HG02970 (cell line): ENCODE measurements around the gene CDHR5.

ENCODE experiments used
- ATAC-seq: cut with Tn5 transposase; IDR thresholded peaks from one replicate; pipeline ENCODE4 v1.9.1; 2021; ENCODE audit warnings: mild to moderate bottlenecking, moderate library complexity, moderate number of reproducible peaks; ENCODE audit not compliant: unreplicated experiment, low FRiP score

Gene CDHR5

DNA sequence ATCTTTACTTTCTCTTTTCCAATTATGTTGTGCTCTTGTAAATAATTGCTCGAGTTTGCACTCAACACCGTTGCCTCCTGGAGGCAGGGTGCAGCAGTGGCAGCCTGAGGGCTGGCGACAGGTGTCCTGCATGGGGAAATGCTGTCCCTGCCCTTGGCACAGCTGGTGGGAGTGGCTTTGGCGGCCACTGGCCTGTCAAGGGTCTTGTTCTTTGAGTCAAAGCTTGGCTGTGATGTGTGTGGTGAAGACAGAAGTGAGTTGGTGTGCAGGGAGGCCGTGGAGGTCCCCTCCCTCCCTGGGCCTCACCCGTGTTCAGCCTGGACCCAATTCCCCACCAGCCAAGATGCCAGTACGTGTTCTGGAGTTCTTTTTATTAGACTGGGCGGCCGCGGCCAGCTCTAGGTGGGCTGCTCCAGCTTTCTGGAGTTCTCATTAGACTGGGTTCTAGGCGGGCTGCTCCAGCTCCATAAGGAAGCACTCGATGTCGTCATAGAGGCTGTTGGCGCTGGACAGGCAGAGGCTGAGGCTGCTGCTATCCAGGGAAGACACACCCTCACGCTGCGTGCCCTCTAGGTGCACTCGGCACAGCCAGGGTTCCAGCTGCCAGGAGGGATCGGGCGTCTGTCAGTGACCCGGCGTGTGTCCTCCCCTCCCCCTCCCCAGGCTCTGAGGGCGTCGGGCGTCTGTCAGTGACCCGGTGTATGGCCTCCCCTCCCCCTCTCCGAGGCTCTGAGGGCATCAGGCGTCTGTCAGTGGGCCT lies 12.4 kb downstream of the CDHR5 start:
- ATAC-seq = no peak

- ATAC-seq = no peak
Observed at GRCh38 chr11:611001-611996, 13.5 kb downstream of the CDHR5 start.

- no peak for ATAC-seq
Observed at GRCh38 chr11:610146-610801, 14.5 kb downstream of the CDHR5 start.

DNA sequence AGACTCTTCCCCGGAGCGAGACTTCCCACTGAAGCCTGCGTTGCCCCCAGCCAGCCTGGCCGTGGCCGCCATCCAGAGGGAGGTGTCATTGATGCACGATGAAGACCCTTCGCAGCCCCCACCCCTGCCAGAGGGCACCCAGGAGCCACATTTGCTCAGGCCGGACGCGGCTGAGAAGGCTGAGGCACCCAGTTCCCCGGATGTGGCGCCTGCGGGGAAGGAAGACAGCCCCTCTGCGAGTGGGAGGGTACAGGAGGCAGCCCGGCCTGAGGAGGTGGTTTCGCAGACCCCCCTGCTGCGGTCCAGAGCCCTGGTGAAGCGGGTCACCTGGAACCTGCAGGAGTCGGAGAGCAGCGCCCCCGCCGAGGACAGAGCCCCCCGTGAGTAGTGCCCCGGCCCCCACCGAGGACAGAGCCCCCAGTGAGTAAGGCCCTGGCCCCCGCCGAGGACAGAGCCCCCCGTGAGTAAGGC lies 15.4 kb downstream of the CDHR5 start:
- ATAC-seq = no peak

- ATAC-seq = no peak
Observed at GRCh38 chr11:608791-609251, 15.9 kb downstream of the CDHR5 start.

DNA sequence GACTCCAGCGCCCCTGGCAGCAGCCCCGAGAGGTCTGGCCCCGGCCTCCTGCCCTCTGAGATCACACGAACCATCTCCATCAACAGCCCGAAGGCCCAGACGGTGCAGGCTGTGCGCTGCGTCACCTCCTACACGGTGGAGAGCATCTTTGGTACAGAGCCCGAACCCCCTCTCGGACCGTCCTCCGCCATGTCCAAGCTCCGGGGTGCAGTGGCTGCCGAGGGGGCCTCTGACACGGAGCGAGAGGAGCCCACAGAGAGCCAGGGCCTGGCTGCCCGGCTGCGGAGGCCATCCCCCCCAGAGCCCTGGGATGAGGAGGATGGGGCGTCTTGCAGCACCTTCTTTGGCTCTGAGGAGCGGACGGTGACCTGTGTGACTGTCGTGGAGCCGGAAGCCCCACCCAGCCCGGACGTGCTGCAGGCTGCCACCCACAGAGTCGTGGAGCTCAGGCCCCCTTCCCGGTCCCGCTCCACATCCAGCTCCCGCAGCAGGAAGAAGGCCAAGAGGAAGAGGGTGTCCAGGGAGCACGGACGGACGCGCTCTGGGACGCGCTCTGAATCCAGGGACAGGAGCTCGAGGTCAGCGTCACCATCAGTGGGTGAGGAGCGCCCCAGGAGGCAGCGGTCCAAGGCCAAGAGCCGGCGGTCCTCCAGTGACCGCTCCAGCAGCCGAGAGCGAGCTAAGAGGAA lies 16.6 kb downstream of the CDHR5 start:
- no peak for ATAC-seq

GRCh38 chr11:607020-607780 lies 17.6 kb downstream of the CDHR5 start:
- no peak for ATAC-seq

DNA sequence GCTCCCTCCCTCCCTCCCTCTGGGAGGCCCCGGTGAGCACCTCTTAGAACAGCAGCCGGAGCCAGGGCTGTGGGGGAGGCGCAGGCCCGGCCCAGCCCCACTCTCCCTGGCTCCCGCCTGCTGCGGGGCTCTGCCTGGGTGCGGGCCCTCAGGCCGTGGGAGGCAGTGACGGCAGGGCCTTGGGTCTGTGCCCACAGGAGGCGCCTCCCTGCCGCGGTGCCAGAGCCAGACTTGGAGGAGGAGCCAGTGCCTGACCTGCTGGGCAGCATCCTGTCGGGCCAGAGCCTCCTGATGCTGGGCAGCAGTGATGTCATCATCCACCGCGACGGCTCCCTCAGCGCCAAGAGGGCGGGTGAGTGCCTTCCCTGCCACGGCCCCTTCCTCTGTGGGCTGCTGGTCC lies 18.5 kb downstream of the CDHR5 start:
- ATAC-seq = no peak

DNA sequence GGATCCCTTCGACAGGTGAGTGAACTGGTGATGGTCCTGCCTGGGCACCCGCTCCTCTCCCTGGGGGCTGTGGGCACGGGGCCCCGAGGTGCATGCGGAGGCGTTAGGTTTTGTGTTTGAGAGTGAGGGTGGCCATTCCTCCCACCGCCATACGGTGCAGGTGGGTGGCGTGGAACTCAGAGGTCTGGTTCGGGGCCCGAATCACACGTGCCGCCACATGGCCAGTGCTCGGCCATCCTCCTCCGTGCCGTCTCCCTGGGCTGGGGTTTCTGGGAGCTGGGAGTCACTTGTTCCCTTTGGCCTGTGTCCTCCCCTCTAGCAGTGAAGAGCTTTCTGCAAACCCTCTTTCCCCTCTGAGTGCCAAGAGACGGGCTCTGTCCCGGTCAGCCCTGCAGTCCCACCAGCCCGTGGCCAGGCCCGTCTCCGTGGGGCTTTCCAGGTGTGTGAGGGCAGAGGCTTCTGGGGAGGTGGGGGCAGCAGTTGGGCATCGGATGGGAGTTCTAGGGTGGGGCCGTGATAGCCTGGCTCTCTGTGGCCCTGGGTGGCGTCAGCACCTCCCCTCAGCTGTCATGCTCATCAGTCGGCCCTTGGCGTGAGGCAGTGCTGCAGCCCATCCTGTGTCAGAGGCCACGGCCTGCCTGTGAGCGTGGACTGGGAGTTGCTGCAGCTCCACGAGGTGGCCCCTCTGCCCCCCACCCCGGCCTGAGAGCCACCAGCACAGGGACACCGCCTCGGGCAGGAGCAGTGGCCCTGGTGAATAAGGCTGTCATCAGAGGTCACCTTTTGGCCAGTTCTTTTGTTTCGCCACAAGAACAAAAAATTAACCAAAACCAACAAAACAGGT lies 19.2 kb downstream of the CDHR5 start:
- no peak for ATAC-seq

DNA sequence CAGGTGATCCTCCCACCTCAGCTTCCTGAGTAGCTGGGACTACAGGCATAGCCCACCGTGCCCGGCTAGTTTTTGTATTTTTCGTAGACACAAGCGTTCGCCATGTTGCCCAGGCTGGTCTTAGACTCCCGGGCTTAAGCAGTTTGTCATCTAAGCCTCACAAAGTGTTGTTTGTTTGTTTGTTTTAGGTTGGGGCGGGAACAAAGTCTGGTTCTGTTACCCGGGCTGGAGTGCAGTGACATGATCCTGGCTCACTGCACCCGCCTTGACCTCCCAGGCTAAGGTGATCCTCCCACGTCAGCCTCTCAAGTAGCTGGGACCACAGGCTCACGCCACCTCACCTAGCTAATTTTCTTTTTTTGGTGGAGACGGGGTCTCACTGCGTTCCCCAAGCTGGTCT lies 21.6 kb downstream of the CDHR5 start:
- no peak for ATAC-seq

DNA sequence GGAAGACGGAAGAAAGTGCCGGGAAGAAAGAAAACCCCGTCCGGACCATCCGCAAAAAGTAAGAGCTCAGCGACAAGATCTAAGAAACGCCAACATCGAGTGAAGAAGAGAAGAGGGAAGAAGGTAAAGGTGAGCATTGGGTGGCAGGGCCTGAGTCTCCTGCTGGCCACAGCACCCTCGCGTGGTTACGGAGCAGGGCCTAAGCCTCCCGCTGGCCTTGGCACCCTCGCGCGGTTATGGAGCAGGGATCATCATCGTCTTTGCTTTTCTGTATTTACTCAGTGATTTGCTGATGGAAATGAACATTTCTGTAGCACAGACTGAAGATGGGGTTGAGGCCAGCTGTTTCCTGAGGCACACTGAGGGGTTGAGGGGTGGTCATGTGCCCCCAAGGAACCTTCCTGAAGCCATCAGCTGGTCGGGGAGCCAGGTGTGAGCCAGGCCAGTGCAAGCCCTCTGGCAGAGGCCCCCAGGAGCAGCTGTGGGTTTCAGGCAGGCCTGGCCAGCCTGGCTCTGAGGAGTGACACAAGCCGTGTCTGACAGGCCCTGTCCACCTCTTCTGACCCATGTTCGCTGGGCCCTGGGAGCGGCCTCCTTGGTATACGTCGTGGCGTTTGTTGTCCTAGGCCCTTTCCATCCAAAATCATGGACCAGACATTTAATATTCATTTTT lies 23.0 kb downstream of the CDHR5 start:
- ATAC-seq = no peak

- ATAC-seq = no peak
Observed at GRCh38 chr11:598005-598680, 26.6 kb downstream of the CDHR5 start.

DNA sequence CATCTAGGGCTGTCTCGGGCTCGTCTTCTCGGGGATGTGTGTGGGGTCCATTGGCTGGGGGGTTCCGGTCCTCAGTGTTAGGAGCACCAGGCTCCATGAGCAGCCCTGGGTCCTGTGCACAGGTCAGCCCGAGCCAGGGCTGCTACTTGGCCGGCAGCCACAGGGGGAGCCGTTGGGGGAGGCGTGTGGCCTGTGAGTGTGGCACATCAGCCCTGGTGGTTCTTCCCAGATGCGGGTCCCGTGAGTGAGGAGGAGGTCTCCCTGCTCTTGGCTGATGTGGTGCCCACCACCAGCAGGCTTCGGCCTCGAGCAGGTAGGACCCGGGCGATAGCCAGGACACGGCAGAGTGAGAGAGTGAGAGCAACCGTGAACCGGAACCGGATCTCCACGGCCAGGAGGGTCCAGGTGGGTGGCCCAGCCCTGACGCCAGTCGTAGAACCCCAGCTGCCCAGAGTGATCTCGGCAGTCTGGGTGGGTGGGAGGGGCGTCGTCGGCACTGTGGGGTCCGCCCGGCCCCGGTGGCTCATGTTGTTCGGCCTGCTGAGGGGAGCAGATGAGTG lies 27.5 kb downstream of the CDHR5 start:
- ATAC-seq = no peak

DNA sequence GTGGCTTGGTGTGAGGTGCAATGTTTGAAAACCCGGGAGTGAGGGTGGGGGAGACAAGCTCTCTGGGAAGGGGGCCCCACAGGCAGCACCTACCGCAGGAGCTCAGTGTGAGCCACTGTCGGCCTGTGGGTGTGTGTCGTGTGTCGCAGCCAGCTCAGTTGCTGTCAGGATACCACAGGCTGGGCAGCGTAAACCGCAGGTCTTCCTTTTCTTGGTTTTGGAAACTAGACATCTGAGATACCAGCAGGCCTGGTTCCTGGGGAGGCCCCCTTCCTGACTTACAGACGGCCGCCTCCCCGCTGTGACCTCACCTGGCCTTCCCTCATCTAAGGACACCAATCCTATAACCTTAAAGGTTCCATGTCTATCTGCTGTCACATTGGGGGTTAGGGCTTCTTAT lies 28.4 kb downstream of the CDHR5 start:
- ATAC-seq = no peak

GRCh38 chr11:595400-595799 lies 29.4 kb downstream of the CDHR5 start:
- ATAC-seq = no peak

- no peak for ATAC-seq
Observed at GRCh38 chr11:593347-593746, 31.4 kb downstream of the CDHR5 start.

- ATAC-seq = no peak
Observed at GRCh38 chr11:592918-593317, 31.8 kb downstream of the CDHR5 start.
